ENCODE measurements around the gene EHMT2.

- TF ChIP-seq, protein P1, sequence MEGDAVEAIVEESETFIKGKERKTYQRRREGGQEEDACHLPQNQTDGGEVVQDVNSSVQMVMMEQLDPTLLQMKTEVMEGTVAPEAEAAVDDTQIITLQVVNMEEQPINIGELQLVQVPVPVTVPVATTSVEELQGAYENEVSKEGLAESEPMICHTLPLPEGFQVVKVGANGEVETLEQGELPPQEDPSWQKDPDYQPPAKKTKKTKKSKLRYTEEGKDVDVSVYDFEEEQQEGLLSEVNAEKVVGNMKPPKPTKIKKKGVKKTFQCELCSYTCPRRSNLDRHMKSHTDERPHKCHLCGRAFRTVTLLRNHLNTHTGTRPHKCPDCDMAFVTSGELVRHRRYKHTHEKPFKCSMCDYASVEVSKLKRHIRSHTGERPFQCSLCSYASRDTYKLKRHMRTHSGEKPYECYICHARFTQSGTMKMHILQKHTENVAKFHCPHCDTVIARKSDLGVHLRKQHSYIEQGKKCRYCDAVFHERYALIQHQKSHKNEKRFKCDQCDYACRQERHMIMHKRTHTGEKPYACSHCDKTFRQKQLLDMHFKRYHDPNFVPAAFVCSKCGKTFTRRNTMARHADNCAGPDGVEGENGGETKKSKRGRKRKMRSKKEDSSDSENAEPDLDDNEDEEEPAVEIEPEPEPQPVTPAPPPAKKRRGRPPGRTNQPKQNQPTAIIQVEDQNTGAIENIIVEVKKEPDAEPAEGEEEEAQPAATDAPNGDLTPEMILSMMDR (IDR thresholded peaks at IDR 0.05) = no peak
- TF ChIP-seq POLR2A (IDR thresholded peaks at IDR 0.05) = no peak
Observed at GRCh38 chr6:31943742-31944141, 46.2 kb upstream of the EHMT2 start.
